Measurements from ENCODE around the gene ANXA4.
A peak's percentile ranks its signal among the peaks of the same experiment; 100 is the strongest.

ANXA4 gene

DNA sequence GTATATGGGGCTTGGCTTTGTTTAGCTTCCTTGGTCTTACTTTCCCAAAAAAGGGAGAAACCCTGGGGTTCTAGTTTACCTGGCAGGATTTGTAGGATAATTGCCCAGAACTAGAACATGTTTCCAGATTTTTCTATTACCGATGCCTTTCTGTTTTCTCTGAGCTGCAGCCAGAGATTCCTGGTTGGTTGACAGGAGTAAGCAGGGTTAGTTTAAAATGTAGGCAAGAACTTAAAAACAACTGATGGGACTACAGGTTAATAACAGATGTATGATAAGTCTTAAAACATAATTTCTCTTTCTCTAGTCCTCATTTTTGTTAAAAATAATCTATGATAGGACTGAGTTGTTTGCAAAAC is 48.6 kb downstream of the ANXA4 start:
- TF ChIP-seq, protein P1, sequence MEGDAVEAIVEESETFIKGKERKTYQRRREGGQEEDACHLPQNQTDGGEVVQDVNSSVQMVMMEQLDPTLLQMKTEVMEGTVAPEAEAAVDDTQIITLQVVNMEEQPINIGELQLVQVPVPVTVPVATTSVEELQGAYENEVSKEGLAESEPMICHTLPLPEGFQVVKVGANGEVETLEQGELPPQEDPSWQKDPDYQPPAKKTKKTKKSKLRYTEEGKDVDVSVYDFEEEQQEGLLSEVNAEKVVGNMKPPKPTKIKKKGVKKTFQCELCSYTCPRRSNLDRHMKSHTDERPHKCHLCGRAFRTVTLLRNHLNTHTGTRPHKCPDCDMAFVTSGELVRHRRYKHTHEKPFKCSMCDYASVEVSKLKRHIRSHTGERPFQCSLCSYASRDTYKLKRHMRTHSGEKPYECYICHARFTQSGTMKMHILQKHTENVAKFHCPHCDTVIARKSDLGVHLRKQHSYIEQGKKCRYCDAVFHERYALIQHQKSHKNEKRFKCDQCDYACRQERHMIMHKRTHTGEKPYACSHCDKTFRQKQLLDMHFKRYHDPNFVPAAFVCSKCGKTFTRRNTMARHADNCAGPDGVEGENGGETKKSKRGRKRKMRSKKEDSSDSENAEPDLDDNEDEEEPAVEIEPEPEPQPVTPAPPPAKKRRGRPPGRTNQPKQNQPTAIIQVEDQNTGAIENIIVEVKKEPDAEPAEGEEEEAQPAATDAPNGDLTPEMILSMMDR (conservative IDR thresholded peaks at IDR 0.05; ENCODE audit: low read depth, low read length): no peak
- no peak overlapping the region for H3K4me3 ChIP-seq (ENCODE audit: low read depth, low read length)
- no peak for DNase-seq (ENCODE audit: low read depth)

DNA sequence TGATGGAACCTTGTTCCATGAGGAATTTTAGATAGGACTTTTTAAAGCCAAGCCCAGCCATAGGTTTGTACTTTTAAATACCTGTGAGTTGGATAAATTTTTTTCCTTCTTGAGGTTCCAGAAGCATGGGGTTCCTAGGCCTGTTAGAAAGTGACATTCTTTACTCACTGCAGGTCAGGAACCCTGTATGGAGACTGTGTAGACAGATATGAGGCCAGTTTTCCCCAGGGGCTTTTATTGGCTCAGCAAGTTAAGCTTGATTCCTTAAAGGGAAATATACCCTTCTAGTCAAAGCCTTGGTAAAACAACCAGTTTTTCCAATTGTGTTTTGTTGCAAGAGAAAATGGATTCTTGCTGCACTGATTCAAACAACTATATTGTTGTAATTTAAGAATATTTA is 49.1 kb downstream of the ANXA4 start:
- TF ChIP-seq, protein P1 (conservative IDR thresholded peaks at IDR 0.05; ENCODE audit: low read depth, low read length): no peak
- no peak overlapping the region for H3K4me3 ChIP-seq (ENCODE audit: low read depth, low read length)
- peak; percentile 74 for DNase-seq (ENCODE audit: low read depth)

DNA sequence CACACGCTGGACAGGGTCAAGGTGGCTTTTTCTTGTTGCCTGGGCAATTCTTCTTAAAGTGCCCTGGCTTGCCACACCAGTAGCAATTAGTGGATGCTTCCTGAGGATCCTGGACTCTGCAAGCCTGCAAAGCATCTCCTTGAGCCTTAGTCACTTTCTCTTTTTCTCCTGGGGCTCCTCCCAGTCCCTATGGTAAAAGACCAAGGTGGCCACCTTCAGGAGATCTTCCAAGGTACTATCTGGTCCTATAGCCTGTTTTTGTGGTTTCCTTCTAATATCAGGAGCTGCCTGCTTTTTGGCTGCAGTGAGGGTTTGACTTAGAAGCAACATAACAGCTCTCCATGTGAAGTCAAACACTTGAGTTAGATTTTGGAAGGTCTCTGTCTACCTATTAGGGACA is 54.2 kb downstream of the ANXA4 start:
- no peak for DNase-seq (ENCODE audit: low read depth)
- no peak overlapping the region for H3K4me3 ChIP-seq (ENCODE audit: low read depth, low read length)
- TF ChIP-seq, protein P1 (conservative IDR thresholded peaks at IDR 0.05; ENCODE audit: low read depth, low read length): no peak

- TF ChIP-seq, protein P1 (conservative IDR thresholded peaks at IDR 0.05; ENCODE audit: low read depth, low read length): no peak
- no peak for DNase-seq (ENCODE audit: low read depth)
Observed at GRCh38 chr2:69797235-69797634, 55.3 kb downstream of the ANXA4 start.

GRCh38 chr2:69797836-69798289 is 55.9 kb downstream of the ANXA4 start:
- H3K4me3 ChIP-seq (ENCODE audit: low read depth, low read length): no peak overlapping the region
- peak; percentile 50 for DNase-seq (ENCODE audit: low read depth)
- TF ChIP-seq, protein P1 (conservative IDR thresholded peaks at IDR 0.05; ENCODE audit: low read depth, low read length): no peak

More at GRCh38 chr2:69797235-69797634, 55.3 kb downstream of the ANXA4 start:
- no peak overlapping the region for H3K4me3 ChIP-seq (ENCODE audit: low read depth, low read length)

GRCh38 chr2:69798290-69798908 is 56.5 kb downstream of the ANXA4 start:
- DNase-seq (ENCODE audit: low read depth): peak; percentile 61
- peak overlapping the region; percentile 47 for H3K4me3 ChIP-seq (ENCODE audit: low read depth, low read length)
- TF ChIP-seq, protein P1 (conservative IDR thresholded peaks at IDR 0.05; ENCODE audit: low read depth, low read length): no peak

DNA sequence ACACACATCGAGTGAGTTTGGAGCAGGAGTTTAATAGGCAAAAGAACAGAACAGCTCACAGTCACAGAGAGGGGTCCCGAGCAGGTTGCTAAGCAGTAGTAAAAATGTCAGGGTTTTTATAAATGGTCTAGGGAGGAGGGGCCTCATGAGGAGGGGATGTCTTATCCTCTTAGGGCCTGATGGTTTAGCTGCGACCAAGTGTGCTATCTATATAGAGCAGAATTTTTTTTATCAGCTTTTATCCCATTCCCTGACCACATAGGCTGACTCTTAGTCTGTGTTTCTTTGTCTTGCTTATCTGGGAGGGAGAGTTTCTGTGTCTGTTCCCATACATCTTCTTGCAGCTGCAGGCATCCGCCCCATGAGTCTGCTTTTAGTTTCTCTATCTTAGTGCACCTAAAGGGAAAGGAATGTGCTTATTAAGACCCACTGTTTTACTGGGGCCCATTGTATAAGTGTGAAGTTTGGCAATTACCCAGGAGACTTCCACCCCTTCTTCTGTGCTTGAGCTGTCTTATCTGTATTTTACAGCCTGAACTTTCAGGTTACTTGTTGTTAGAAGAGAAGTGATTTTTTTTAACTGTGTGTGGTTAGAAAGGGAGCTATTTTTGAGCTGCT is 57.1 kb downstream of the ANXA4 start:
- TF ChIP-seq, protein P1 (conservative IDR thresholded peaks at IDR 0.05; ENCODE audit: low read depth, low read length): no peak
- DNase-seq (ENCODE audit: low read depth): peak; percentile 91
- peak overlapping the region; percentile 47 for H3K4me3 ChIP-seq (ENCODE audit: low read depth, low read length)
